Esophagus squamous epithelium (tissue), 5 donors: Measurements from ENCODE around the gene LRFN3. TPM values are rescaled to one million over a fixed set of nuclear protein-coding genes. Genes with fewer than 3 reads are reported as not detected.

ENCODE experiments used
- DNase-seq: peaks from one replicate; lab custom pipeline; 2025; lab: John Stamatoyannopoulos, UW
- H3K27ac ChIP-seq, 4 donors: fragments of 200-600 bp; sonication (generic); one replicate each; pipeline ENCODE4 v1.5.1; 2016 to 2019; ENCODE audit warnings: mild to moderate bottlenecking in 1 of 4
- H3K27me3 ChIP-seq, 4 donors: fragments of 200-600 bp; sonication (generic); 1 replicate in 3 of 4; 2 replicates in 1 of 4; pipeline versions ENCODE4 v1.5.1 to v1.6.0; 2017 to 2021; ENCODE audit warnings: antibody characterized with exemption in 1 of 4
- H3K36me3 ChIP-seq, 3 donors: fragments of 200-600 bp; sonication (generic); one replicate each; pipeline ENCODE4 v1.5.1; 2016 to 2019
- H3K4me1 ChIP-seq, 3 donors: fragments of 200-600 bp; sonication (generic); one replicate each; pipeline ENCODE4 v1.5.1; 2017 to 2019
- H3K4me3 ChIP-seq, 4 donors: fragments of 200-600 bp; sonication (generic); 1 replicate in 3 of 4; 2 replicates in 1 of 4; pipeline ENCODE4 v1.5.1; 2016 to 2019; ENCODE audit warnings: mild to moderate bottlenecking in 2 of 4, moderate library complexity in 1 of 4
- H3K9me3 ChIP-seq, 3 donors: fragments of 200-600 bp; sonication (generic); one replicate each; pipeline ENCODE4 v1.5.1; 2016 to 2019
- CTCF ChIP-seq, 6 experiments: fragments of 450-650 bp in 4 of 6; fragments of 200-600 bp in 2 of 6; sonication (generic) in 2 of 6; IDR thresholded peaks; one replicate each; pipeline ENCODE4 v1.5.1; 2016 to 2019; ENCODE audit warnings: antibody characterized with exemption in 6 of 6, mild to moderate bottlenecking in 4 of 6, moderate library complexity in 4 of 6
- POLR2A ChIP-seq, 4 donors: fragments of 450-650 bp; IDR thresholded peaks; one replicate each; pipeline ENCODE4 v1.6.1; 2017; ENCODE audit warnings: antibody characterized with exemption in 4 of 4, mild to moderate bottlenecking in 4 of 4, moderate library complexity in 3 of 4
- WGBS, 2 donors: methylation state at CpG; one replicate each; pipeline ENCODE4 v1.1.5; 2018; 5-methylcytosine and 5-hydroxymethylcytosine counted together
- intact Hi-C: fragments of 100-400 bp; cut with DNase I; formaldehyde crosslinking; loops from one replicate; pipeline ENCODE4 v1.15.0; 2022
- total RNA-seq, 4 donors: library from RNA; depleted of rRNA; stranded (reverse); fragments of >200 nt; gene quantifications; one replicate each; pipeline ENCODE4 v1.1.0, GENCODE V29; 2016
- donor health status: DM: yes; HTN: yes; CAD: no.

Gene LRFN3
- total RNA-seq, 4 donors from 2014 or later = 5.6 to 12.4 (median 7.5) TPM

GRCh38 chr19:35931874-35932202 lies 4.3 kb upstream of the LRFN3 start:
- Histone ChIP-seq H3K27me3 (no peaks in the 10 kb centered on the region), H3K4me3 (peak overlapping the region in 1 of 4 donors; percentile 23), H3K36me3 (no peaks in the 10 kb centered on the region), H3K4me1 (peaks cover 9 to 38% (median 11%) of the 10 kb centered on the region in 3 donors), H3K9me3 (no peaks in the 10 kb centered on the region), H3K27ac (no peak overlapping the region)
- TF ChIP-seq POLR2A (IDR thresholded peaks at IDR 0.05) (no peak), CTCF (IDR thresholded peaks at IDR 0.05) (no peak)
- 8 to 9% methylated on average over 8 to 9 of the region's 9 CpGs for WGBS, 2 donors
- intact Hi-C loops = loop anchor here (5.0 to 10.0 kb wide), 3 partner anchors 35 to 167 kb away; no protein-coding TSS in a partner anchor
- no peak for DNase-seq

- DNase-seq = no peak
- H3K4me3 ChIP-seq = no peak overlapping the region
- H3K27me3 ChIP-seq = no peaks in the 10 kb centered on the region
- no peak for TF ChIP-seq POLR2A (IDR thresholded peaks at IDR 0.05)
- no peak for TF ChIP-seq CTCF (IDR thresholded peaks at IDR 0.05)
- peaks cover 13 to 43% (median 17%) of the 10 kb centered on the region in 3 donors for H3K4me1 ChIP-seq
- WGBS, 2 donors = 46 to 60% methylated on average over 4 to 6 of the region's 7 CpGs
- intact Hi-C loops = loop anchor here (5.0 to 10.0 kb wide), 3 partner anchors 35 to 168 kb away; no protein-coding TSS in a partner anchor
- no peaks in the 10 kb centered on the region for H3K9me3 ChIP-seq
- no peaks in the 10 kb centered on the region for H3K36me3 ChIP-seq
- no peak overlapping the region for H3K27ac ChIP-seq
Observed at GRCh38 chr19:35932291-35932936, 3.8 kb upstream of the LRFN3 start.

GRCh38 chr19:35936738-35937268 lies 629 bp downstream of the LRFN3 start:
- DNase-seq = no peak
- peak overlapping the region; percentile 68 to 85 (median 78) for H3K4me3 ChIP-seq
- H3K36me3 ChIP-seq = peaks cover 0 to 29% (median 8%) of the 10 kb centered on the region in 3 donors
- H3K27ac ChIP-seq = peak overlapping the region; percentile 77 to 92 (median 85)
- no peaks in the 10 kb centered on the region for H3K27me3 ChIP-seq
- H3K4me1 ChIP-seq = peaks cover 18 to 48% (median 20%) of the 10 kb centered on the region in 3 donors
- intact Hi-C loops = loop anchor here (10.0 kb wide), 1 partner anchor 172 kb away; no protein-coding TSS in a partner anchor
- WGBS, 2 donors = 17% methylated on average over 1 of the region's 11 CpGs; no CpG with 5 or more reads in 1 of the 2 donors
- no peaks in the 10 kb centered on the region for H3K9me3 ChIP-seq
- TF ChIP-seq CTCF (IDR thresholded peaks at IDR 0.05) (no peak), POLR2A (IDR thresholded peaks at IDR 0.05) (no peak)

- H3K27ac ChIP-seq = peak overlapping the region in 3 of 4 donors; percentile 39 to 88 (median 77)
- no peaks in the 10 kb centered on the region for H3K27me3 ChIP-seq
- intact Hi-C loops = loop anchor here (10.0 kb wide), 1 partner anchor 173 kb away; no protein-coding TSS in a partner anchor
- no peak for TF ChIP-seq CTCF (IDR thresholded peaks at IDR 0.05)
- no peak for TF ChIP-seq POLR2A (IDR thresholded peaks at IDR 0.05)
- WGBS, 2 donors = 43 to 48% methylated on average over 13 of the region's 14 CpGs
- peak overlapping the region; percentile 68 to 85 (median 78) for H3K4me3 ChIP-seq
- no peak for DNase-seq
- no peaks in the 10 kb centered on the region for H3K9me3 ChIP-seq
- peaks cover 18 to 44% (median 20%) of the 10 kb centered on the region in 3 donors for H3K4me1 ChIP-seq
- H3K36me3 ChIP-seq = peaks cover 0 to 37% (median 8%) of the 10 kb centered on the region in 3 donors
Observed at GRCh38 chr19:35937345-35938281, 1.4 kb downstream of the LRFN3 start.
